ENCODE measurements around the gene APBA1.

DNA sequence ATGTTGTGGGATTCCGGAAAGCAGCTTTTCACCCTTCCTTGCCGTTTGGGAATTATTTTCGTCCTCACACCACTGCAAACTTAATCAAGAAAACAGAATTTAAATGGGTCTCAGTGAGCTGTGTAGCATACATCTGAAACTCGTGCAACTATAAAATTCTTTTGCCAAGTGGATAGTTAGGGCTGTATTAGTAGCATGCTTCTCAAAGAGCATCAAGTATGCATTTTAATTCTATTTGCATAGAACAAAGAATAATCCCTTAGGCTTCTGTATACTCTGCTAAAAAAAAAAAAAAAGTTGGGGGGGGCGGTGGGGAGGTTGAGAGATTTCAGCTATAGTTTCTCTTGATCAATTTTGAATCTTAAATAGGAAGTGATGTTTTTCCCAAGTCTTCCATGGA, 11.8 kb upstream of the APBA1 start:
- TF ChIP-seq POLR2A (IDR thresholded peaks at IDR 0.05; ENCODE audit: low read depth, low read length) (no peak), POLR2AphosphoS5 (IDR thresholded peaks at IDR 0.05; ENCODE audit: low read depth, low read length) (no peak)
